Measurements from ENCODE around the gene FXYD5. TPM values are rescaled to one million over a fixed set of nuclear protein-coding genes. Genes with fewer than 3 reads are reported as not detected.

FXYD5 gene, protein sequence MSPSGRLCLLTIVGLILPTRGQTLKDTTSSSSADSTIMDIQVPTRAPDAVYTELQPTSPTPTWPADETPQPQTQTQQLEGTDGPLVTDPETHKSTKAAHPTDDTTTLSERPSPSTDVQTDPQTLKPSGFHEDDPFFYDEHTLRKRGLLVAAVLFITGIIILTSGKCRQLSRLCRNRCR
- 24.1 and 24.6 TPM in 2 replicates for total RNA-seq

DNA sequence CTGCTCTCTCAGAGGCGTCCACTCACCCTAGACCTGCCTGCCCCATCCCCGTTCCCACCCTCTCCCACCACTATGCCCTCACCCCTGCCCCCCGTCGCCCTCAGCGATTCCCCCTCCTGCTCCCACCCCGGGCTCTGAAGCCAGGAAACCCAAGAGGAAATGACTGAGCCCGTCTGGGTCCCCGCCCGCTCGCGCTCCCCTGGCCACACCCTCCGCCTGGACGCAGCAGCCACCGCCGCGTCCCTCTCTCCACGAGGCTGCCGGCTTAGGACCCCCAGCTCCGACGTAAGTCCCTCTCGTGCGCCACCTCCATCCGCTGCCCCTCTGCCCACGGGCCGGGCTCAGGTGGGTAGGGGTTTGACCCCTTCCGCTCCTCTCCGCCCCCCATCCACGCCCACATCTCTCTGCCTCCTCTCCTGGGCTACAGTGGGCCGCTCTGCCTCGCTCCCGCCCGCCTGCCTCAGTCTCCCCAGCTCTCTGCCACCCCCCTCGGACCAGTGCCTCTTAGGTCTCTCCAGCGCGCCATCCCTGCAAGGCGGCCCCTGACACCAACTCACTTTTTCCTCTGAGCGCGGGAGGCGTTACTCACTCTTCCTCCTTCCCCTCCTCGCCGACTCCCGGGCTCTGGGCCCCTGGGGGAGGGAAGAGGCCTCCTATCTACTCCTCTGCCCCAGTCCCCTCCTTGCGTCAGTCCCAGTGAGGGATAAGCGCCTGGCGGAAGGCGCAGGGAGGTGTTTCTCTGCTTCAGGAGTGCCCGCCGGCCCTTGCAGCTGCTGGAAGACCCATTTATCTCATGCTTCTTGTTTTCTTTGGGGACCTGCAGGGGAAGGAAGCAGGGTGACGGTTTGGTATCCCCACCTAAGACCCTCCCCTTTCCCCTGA lies at the start of gene FXYD5:
Gene FXYD5, plus strand, starts transcription at position 211 of the 882 bp plus-strand sequence. CDS start 816 bp downstream, outside the sequence.

DNA sequence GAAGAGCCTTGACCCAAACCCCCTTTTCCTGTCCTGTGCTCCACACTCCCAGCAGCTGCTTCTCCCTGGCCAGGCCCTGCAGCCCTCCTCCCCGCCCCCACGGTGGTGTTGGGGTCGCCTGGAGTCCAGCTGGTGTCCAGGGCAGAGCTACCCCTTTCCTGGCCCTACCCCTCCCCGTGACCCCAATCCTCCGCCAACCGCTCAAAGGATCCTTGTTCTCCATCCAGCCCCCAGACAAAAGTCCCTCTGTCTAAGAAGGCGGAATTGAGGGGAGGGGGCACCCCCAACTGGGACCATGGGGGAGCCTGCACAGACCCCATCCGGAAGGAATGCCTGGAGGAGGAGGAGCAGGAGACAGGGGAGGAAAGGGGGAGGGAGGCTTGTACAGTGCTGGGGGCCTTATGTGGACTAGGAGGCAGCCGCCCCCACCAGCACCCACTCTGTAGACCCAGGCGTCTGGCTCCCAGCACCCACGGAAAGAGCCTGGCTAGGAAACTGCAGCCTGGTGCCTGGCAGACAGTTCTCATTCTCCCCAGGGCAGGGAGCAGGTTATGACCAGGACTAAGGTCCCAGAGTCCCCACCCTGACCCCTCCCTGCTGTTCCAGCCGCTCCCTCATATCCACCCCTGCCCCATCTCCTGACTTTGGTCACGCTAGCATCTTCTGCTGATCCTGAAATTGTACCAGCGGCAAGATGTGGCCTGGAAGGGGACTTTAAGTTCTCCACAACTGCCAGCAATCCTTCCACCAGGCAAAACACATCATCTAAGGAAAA lies 39.2 kb upstream of the FXYD5 start, which contains the start of gene FXYD3:
Gene FXYD3, plus strand, starts transcription at position 647 of the 775 bp plus-strand sequence. CDS start 3,554 bp downstream, outside the sequence.

GRCh38 chr19:35134601-35135242 lies 19.8 kb upstream of the FXYD5 start, which contains the start of gene LGI4:
Gene LGI4, minus strand, starts transcription at chr19:35135059. Its CDS starts 379 bp downstream, at chr19:35134680.

DNA sequence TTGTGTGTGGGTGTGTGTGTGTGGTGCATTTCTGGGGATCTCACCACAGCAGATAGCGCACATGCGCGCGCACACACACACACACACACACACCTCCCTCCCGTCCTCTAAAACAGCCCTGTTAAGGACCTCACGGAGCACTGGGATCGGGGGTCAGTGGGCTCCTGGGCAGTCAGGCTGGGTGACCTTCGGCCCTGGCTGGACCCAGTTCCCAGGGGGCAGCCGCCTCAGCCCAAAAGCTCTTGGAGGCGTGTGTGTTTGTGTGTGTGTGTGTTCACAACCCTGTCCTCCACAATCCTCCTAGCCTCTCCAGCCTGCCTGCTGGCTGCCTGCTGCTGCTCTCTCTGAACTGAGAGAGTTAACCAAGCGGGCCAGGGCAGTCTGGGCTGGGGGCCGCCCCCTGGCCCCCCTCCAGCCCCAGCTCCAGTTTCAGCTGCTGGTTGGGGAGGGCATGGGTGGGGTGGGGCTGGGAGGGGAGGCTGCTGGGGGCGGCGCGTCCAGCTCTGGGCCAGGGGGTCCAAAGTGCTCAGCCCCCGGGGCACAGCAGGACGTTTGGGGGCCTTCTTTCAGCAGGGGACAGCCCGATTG lies 16.1 kb upstream of the FXYD5 start, which contains the start of gene FXYD1:
Gene FXYD1, plus strand, starts transcription at position 520 of the 588 bp plus-strand sequence. CDS start 1,256 bp downstream, outside the sequence.

DNA sequence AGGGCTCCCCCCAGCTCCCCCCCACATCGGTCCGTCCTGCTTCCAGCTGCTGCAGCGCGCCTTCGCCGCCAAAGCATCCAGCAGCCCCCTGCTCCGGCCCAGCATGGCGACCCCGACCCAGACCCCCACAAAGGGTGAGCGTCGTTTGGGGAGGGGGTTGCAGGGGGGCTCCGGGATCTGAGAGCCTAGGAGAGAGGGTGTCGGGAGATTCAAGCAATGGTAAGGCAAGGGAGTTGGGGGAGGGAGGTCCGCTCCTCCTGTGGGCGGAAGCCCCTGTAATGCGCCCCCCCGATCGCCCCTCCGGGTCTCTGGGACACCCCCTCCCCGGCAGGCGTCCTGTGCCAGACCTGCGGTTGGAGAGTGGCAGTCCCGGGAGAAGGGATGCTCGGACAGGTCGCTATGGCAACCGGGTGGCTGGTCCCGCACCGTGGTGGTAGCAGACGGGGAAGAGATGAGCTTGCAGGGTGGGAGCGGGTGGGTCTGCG lies 11.3 kb upstream of the FXYD5 start, which contains the start of gene FXYD7:
Gene FXYD7, plus strand, starts transcription at position 25 of the 485 bp plus-strand sequence. Its CDS starts 79 bp downstream, at position 104.

Other genes starting within 250 kb of the FXYD5 start
- gene ZNF30, start 227.8 kb upstream of the FXYD5 start, total RNA-seq, result 2.2 and 2.3 TPM in 2 replicates
- gene ZNF792, start 190.5 kb upstream of the FXYD5 start, total RNA-seq, result 3.7 and 4.2 TPM in 2 replicates
- gene GRAMD1A, start 154.4 kb upstream of the FXYD5 start, total RNA-seq, result 22.7 and 24.0 TPM in 2 replicates
- 6.0 and 8.1 TPM in 2 replicates for gene SCN1B, start 124.3 kb upstream of the FXYD5 start, total RNA-seq
- gene HPN, start 113.0 kb upstream of the FXYD5 start, total RNA-seq, result under 0.01 and 0.18 TPM in 2 replicates
- 0.37 TPM in 1 of 2 replicates, not detected in the other for gene FXYD3, start 38.9 kb upstream of the FXYD5 start, total RNA-seq
- 0.28 and 0.46 TPM in 2 replicates for gene LGI4, start 19.7 kb upstream of the FXYD5 start, total RNA-seq
- gene FXYD1, start 15.9 kb upstream of the FXYD5 start, total RNA-seq, result 2.4 and 2.6 TPM in 2 replicates
- not detected in 2 replicates for gene FXYD7, start 11.5 kb upstream of the FXYD5 start, total RNA-seq
- not detected in 2 replicates for gene FAM187B, start 74.0 kb downstream of the FXYD5 start, total RNA-seq
- gene LSR, start 94.3 kb downstream of the FXYD5 start, total RNA-seq, result 0.28 and 0.55 TPM in 2 replicates
- gene USF2, start 114.2 kb downstream of the FXYD5 start, total RNA-seq, result 37.0 and 55.7 TPM in 2 replicates
- under 0.01 TPM in 2 replicates for gene HAMP, start 127.8 kb downstream of the FXYD5 start, total RNA-seq
- gene MAG, start 137.4 kb downstream of the FXYD5 start, total RNA-seq, result not detected in 2 replicates
- gene CD22, start 174.5 kb downstream of the FXYD5 start, total RNA-seq, result 0.09 and 0.14 TPM in 2 replicates
- not detected in 2 replicates for gene FFAR1, start 193.2 kb downstream of the FXYD5 start, total RNA-seq
- gene FFAR3, start 203.7 kb downstream of the FXYD5 start, total RNA-seq, result 0.09 and 0.14 TPM in 2 replicates
- not detected in 2 replicates for gene GPR42, start 216.3 kb downstream of the FXYD5 start, total RNA-seq

Data from smooth muscle cell of bladder (primary cell).